IPS-18c (cell line): Measurements from ENCODE around the gene TUFM.
"Not testable (repeated sequence)": the region's sequence is repeated elsewhere in the genome, so short reads cannot be mapped to it uniquely, and the experiment has no call there.

ENCODE experiments used
- H3K4me3 ChIP-seq: 2 replicates; pipeline ENCODE4 v1.7.0; 2013; ENCODE audit warnings: low read depth, mild to moderate bottlenecking, low read length, moderate library complexity; ENCODE audit not compliant: insufficient read depth
- H3K9me3 ChIP-seq: one replicate; pipeline ENCODE4 v1.6.1; 2013; ENCODE audit warnings: mild to moderate bottlenecking, low read length, moderate library complexity; ENCODE audit not compliant: control insufficient read depth, insufficient read depth

TUFM gene

DNA sequence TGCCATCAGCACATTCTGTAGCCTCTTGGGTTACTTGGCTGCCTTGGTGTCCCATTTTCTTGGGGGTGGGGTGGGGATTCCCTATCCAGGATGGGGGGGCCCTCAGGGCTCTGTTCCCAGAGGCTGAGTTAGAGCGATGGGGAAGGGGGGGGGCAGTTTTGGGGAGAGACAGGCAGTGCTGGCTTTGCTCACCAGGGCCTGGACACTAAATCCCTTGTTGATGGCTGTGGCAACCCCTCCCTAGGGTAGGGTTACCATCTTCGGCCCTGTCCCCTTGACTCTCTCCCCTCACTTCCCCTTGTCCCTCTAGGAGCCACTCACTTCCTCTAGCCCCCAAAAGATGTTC lies 31.5 kb upstream of the TUFM start:
- Histone ChIP-seq H3K9me3 (no peaks in the 10 kb centered on the region), H3K4me3 (no peak overlapping the region)

DNA sequence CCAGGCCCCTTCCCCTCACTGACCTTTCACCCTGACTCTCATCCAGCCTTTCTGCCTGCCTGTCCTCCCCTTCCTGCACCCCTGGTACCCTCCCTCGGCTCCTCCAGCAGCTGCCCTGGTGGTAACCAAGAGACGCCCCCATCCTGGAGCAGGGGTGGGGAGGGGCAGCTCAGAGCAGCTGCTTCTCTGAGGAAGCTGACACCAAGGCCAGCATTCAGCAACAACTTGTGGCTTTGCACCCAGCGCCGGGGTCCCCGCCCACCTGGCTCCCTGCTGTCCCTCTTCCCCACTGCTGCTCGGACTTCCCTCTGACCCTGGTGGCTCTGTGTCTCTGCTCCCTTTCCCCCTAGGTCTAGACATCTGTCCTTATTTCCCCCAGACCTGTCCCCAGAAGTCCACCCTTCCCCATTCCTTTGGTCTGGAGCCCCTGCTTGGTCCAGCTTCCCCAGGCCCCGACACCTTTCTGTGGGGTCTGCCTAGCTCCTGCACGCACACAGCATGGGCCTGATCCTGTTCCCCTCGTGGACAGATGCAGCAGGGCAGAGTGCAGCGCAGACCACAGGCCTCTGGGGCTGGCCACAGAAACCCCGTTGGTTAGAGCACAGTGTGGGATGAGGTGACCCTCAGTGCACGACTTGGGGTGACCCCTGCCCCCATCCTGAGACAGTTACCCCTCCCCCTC lies 31.0 kb upstream of the TUFM start:
- Histone ChIP-seq H3K4me3 (no peak overlapping the region), H3K9me3 (no peaks in the 10 kb centered on the region)

DNA sequence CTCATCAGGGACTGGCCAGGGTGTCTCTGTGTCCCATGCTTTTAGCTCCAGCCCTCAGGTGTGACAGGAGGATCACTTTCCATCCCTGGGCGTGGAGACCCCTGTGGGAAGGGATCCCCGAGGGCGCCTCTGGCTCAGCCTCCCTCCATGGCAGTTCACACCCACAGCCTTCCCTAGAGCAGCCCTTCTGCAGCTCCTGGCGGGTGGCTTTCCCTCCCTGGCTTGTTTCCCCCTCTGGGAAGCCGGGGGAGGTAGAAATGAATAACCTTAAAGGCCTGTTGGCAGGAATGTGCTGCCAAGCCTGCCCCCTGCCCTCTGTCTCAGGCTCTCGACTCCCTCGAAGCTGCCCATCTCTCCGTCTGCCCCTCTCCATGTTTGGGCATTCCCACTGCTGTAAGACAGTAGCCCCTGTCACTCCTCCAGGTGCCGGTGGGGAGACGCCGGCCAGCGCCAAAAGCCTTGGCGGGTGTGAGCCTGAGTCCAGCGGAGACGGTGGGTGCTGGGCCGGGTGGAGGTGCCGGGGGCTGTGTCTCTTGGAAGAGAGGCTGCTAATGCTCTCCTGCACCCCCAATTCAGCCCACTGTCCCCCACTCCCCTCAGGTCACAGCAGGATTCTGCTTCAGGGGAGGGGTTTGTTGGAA lies 30.0 kb upstream of the TUFM start:
- H3K4me3 ChIP-seq = no peak overlapping the region
- no peaks in the 10 kb centered on the region for H3K9me3 ChIP-seq

DNA sequence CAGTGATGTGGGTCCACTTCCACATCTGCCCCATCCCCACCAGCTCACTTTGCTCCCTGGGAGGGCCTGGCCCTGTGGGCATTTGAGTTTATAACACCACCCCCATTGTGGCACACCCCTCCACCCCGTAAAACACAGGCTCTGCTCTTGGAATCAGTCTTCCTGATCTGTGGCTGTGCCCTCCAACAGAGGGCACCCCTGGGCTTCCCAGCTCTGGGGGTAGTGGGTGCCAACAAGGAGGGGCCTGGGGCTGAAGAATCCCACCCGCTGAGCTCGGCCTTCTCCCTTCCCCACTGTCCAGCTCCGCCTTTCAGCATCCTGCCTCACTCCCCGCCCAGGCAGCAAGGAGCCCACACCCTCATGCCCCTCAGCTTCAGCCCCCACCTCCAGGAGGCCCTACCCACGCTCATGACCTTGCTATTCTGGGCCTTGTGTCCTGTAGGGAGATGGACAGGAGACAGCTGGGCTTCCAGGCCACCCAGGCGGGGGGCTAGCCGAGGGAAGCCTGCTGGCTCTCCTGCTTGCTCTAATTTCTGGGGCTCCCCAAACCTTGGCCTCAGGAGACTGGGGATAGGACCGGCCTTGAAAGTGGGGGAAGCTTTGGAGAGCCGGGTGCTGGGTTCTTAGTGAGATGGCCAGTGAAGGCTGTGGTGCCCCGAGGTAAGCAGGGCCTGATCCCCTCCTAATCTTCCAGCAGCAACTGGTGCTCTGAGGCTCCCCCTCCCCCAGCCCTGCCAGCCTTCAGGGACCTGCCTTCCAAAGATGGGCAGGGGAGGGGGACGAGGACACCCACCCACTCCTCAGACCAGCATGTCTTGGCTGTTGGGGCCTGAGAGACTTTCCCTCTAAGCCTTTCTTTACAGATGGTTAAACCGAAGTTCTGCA lies 29.2 kb upstream of the TUFM start:
- H3K4me3 ChIP-seq = no peak overlapping the region
- H3K9me3 ChIP-seq = no peaks in the 10 kb centered on the region

DNA sequence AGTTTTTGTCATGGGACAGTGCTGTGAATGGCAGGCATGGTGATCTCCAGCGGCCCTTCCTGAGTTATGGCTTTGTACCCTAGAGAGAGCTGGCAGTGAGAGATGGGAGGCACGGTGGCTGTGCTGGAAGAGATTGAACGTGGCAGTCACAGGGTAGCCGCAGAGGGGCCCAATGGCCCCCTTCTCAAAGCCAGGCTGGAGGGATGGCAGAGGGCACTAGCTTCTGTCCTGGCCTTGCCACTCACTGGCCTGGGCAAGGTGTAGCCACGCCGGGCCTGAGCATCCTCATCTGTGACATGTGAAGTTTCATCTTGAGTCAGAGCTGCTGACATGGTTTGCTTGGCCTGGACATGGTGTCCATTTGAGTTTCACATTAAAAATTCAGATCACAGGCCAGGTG lies 28.3 kb upstream of the TUFM start:
- no peak overlapping the region for H3K4me3 ChIP-seq

DNA sequence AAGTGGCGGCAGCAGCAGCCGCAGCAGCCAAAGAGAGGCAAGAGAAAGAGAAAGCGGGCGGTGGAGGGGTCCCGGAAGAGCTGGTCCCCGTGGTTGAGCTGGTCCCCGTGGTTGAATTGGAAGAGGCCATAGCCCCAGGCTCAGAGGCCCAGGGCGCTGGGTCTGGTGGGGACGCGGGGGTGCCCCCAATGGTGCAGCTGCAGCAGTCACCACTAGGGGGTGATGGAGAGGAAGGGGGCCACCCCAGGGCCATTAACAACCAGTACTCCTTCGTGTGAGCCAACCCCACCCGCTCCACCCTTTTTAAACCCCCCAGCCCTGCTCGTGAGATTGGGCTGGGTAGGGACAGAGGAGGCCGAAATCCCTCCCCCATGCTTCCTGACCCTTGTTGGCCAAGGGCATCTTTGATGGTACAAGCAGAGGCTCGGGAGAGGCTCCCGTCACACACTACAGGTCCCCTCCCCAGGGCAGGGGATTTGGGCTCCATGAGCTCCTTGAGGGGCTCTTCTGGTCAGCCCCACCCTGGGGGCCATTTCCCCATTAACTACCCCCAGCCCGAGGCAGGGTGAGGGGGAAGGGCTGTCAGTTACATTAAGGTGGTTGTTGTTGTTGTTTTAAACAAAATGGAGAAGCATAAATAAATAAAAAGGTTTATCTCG lies 27.5 kb upstream of the TUFM start:
- H3K4me3 ChIP-seq = no peak overlapping the region

More for the DNA sequence above, 28.3 kb upstream of the TUFM start:
- no peaks in the 10 kb centered on the region for H3K9me3 ChIP-seq

DNA sequence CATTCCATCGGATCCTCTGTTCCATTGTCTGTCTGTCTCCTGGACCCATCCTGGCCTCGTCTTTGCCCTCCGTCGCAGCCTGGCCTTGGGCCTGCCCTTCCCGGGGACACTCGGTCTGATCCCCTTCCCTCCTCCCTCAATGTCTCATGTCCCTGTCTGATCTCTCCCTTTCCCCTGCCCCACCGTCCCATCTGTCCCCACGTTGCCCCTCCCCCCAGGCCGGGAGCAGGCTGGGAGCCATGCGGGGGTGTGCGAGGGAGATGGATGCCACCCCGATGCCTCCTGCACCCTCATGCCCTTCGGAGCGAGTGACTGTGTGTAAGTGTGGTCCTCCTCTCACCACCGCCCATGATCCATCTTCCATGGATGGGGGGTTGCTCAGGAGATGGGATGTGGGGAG lies 26.8 kb upstream of the TUFM start:
- H3K9me3 ChIP-seq = no peaks in the 10 kb centered on the region
- H3K4me3 ChIP-seq = no peak overlapping the region

More for the DNA sequence above, 27.5 kb upstream of the TUFM start:
- H3K9me3 ChIP-seq = no peaks in the 10 kb centered on the region

DNA sequence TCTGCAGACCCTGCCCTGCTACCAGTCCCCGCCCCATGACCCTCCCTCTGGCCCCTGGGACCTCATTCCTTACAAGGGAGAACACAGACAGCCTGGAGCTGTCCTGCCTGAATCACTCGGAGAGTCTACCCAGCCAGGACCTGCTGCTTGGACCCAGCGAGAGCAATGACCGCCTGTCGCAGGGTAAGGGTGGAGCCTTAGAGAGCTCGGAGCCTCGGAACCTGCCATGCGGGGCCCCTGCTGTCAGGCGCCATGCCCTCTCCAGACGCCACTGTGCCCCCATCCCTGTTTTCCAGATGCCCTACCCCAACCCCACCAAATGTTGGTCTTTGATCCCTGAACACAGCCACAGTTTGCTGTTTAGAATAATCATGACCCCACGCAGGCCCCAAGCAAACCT lies 23.1 kb upstream of the TUFM start:
- no peak overlapping the region for H3K4me3 ChIP-seq

DNA sequence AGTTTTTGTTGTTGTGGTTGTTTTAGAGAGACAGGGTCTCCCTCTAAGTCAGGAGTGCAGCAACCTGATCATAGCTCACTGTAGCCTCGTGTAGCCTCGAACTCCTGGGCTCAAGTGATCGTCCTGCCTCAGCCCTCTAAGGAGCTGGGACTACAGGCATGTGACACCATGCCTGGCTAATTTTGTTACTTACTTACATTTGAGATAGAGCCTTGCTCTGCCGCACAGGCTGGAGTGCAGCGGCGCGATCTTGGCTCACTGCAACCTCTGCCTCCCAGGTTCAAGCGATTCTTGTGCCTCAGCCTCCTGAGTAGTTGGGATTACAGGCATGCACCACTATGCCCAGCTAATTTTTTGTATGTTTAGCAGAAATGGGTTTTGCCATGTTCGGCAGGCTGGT lies 21.5 kb upstream of the TUFM start:
- not testable (repeated sequence) for H3K9me3 ChIP-seq, H3K4me3 ChIP-seq

More for the DNA sequence above, 23.1 kb upstream of the TUFM start:
- peaks cover 2% of the 10 kb centered on the region for H3K9me3 ChIP-seq

DNA sequence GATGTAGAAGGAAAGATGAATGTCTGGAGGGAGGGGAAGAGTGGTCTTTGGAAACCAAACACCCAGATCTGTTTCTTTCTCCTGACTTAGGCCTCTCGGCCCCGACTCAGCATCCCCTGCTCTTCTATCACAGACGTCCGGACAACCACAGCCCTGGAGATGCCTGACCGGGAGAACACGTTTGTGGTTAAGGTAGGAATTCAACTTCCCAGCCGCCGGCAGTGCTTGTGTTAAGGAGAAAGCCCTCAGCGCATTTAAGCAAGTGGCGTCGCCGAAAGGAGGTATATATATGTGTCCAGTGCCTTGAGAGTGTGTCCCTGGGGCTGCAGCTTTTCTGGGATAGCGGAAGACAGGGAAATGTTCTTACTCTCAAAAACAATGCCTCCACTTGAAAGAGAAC lies 21.1 kb upstream of the TUFM start:
- H3K4me3 ChIP-seq = no peak overlapping the region

DNA sequence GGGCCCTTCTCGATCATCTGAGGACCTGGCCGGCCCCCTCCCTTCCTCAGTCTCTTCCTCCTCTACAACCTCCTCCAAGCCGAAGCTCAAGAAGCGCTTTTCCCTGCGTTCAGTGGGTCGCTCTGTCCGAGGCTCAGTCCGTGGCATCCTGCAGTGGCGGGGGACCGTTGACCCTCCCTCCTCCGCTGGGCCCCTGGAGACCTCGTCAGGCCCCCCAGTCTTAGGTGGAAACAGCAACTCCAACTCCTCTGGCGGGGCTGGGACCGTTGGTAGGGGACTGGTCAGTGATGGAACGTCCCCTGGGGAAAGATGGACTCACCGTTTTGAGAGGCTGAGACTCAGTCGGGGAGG lies 20.3 kb upstream of the TUFM start:
- H3K4me3 ChIP-seq = no peak overlapping the region
- peaks cover 2% of the 10 kb centered on the region for H3K9me3 ChIP-seq

More for the DNA sequence above, 21.1 kb upstream of the TUFM start:
- H3K9me3 ChIP-seq = peaks cover 2% of the 10 kb centered on the region

DNA sequence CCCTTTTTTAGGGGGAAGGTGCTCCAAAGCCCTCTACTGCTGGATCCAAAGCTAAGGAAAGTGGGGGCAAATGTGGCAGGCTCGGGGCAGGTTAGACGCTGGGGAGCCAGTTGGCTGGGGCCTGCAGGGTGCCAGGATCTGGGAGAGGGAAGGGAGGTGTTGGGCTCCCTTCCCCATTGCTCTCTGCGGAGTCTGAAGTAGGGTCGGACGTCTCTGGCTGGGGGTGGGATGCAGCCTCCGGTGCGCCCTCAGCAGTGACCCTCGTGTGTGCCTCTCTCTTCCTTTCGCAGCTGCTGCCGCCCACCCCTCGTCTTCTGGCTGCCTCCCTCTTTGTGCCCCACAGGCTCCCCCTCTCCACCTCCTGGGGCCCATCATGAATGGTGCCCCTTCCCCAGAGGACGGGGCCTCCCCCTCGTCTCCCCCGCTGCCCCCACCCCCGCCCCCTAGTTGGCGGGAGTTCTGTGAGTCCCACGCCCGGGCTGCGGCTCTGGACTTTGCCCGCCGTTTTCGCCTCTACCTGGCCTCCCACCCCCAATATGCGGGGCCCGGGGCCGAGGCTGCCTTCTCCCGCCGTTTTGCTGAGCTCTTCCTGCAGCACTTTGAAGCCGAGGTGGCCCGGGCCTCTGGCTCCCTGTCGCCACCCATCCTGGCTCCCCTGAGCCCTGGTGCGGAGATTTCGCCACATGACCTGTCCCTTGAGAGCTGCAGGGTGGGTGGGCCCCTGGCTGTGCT lies 19.7 kb upstream of the TUFM start:
- Histone ChIP-seq H3K4me3 (no peak overlapping the region), H3K9me3 (peaks cover 2% of the 10 kb centered on the region)

DNA sequence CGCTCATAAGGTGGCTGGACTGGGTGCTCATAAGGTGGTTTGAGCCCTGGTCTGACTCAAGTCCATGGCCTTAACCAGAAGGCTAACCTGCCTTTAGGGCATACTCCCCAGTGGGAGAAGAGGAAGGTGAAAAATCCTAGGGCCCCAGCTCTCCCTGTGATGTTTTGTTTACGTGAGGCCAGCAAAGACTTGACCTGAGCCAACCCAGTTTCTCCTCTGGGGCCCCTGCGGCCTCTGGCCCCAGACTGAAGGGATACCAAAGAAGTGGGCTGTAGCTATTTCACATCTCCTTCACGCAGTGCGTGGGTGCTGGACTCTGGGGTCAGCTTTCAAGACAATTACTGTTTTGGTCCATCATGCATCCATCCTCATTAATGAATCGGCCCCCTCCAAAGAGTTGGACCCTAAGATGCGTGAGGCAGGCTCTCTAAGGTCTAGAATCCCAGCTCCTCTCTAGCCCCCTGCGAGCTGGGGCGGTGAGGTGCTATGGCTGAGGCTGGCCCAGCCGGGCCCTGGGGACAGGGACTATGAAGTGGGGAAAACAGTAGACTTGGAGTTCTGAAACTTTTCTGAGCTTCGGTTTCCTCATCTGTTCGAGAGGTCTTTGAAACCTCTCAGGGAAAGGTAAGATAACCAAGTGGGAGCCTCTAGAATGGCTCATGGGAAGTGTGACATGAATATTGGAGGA lies 19.0 kb upstream of the TUFM start:
- H3K9me3 ChIP-seq = peaks cover 2% of the 10 kb centered on the region
- H3K4me3 ChIP-seq = peak overlapping the region; percentile 97

DNA sequence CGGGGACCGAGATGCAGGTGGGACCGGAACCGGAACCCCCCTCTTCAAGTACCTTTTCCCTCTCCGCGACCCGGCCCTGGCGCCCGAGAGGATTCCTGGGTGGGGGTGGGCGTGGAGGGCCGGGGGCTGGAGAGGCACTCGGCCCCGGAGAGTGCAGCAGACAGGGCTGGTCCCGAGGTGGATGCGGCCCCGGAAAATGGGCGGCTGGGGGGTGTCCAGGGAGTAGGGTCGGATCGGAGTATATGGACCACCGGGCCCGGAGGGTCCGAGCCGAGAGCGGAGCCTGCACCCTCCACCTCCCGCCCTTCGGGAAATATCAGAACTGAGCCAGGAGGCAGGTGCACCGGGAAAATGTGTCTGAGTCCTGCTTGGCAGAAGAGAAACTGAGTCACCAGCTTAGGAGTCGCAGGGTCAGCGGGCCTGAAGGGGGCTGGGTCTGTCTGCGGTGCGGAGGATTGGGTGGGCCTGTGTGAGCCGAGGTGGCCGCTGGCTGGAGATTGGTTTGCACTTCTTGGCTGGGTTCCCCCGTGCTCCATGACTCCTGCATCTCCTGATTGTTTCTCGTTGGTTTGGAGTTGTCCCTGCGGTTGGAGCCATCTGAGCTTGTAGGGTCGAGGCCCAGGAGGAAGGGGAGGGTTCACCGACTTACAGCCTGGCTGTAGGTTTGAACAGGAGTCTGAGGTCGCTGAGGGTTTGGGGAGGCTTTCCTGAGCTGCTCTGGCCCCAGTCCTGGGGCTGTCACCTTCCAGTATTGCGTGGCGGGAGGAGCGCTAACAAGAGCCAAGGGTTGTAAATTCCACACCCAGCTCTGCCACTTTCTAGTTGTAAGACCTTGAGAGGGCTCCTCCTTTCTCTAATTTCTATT lies 18.0 kb upstream of the TUFM start:
- Histone ChIP-seq H3K9me3 (peaks cover 2% of the 10 kb centered on the region), H3K4me3 (peak overlapping the region; percentile 97)

DNA sequence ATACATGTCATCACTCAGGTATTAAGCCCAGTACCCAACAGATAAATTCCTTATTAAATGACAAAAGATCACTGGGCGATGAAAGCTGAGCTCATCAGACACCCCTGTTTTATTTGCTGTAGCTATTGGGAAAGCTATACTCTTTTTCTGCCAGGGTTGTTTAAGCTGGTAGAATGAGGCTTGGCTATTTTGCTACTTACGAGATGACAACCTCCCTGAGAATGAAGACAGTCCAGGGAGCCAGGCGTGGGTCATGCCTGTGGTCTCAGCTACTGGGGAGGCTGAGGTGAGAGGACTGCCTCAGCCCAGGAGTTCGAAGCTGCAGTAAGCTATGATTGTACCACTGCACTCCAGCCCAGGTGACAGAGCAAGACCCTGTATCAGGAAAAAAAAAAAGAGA lies 13.2 kb upstream of the TUFM start:
- Histone ChIP-seq H3K4me3 (no peak overlapping the region), H3K9me3 (no peaks in the 10 kb centered on the region)

DNA sequence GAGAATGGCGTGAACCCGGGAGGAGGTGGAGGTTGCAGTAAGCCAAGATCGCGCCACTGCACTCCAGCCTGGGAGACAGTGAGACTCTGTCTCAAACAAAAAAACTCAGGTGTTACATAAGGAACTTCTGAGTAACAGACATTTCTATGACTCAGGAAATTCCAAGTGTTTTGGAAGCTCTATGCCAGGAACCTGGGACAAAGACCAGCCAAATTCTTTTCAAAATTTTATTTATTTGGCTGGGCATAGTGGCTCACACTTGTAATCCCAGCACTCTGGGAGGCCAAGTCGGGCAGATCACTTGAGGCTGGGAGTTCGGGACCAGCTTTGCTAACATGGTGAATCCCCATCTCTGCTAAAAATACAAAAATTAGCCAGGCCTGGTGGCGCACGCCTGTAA lies 12.3 kb upstream of the TUFM start:
- H3K4me3 ChIP-seq = no peak overlapping the region; the same call in 1 of the 2 replicates
- no peaks in the 10 kb centered on the region for H3K9me3 ChIP-seq
